Measurements from ENCODE around the gene CHMP5.

GRCh38 chr9:33306037-33306436 is 41.2 kb downstream of the CHMP5 start:
- TF ChIP-seq YY1 (IDR thresholded peaks at IDR 0.05; ENCODE audit: insufficient read depth, insufficient read length) (no peak), ZNF274 (IDR thresholded peaks at IDR 0.05; ENCODE audit: low read depth, low read length) (no peak)
